ENCODE measurements around the gene RAB24.
"Not testable (repeated sequence)": the region's sequence is repeated elsewhere in the genome, so short reads cannot be mapped to it uniquely, and the experiment has no call there.

The RAB24 gene

DNA sequence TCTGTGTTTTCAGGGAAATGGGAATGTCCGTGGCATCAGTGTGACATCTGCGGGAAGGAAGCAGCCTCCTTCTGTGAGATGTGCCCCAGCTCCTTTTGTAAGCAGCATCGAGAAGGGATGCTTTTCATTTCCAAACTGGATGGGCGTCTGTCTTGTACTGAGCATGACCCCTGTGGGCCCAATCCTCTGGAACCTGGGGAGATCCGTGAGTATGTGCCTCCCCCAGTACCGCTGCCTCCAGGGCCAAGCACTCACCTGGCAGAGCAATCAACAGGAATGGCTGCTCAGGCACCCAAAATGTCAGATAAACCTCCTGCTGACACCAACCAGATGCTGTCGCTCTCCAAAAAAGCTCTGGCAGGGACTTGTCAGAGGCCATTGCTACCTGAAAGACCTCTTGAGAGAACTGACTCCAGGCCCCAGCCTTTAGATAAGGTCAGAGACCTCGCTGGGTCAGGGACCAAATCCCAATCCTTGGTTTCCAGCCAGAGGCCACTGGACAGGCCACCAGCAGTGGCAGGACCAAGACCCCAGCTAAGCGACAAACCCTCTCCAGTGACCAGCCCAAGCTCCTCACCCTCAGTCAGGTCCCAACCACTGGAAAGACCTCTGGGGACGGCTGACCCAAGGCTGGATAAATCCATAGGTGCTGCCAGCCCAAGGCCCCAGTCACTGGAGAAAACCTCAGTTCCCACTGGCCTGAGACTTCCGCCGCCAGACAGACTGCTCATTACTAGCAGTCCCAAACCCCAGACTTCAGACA is 9.5 kb downstream of the RAB24 start:
- DNase-seq, result no peak

GRCh38 chr5:177291735-177292134 is 11.8 kb downstream of the RAB24 start:
- DNase-seq, result no peak

- DNase-seq, result no peak
Observed at GRCh38 chr5:177290816-177291596, 12.5 kb downstream of the RAB24 start.

- no peak for DNase-seq
Observed at GRCh38 chr5:177288191-177288590, 15.3 kb downstream of the RAB24 start.

GRCh38 chr5:177276886-177277285 is 26.6 kb downstream of the RAB24 start:
- DNase-seq, result no peak

GRCh38 chr5:177275883-177276282 is 27.6 kb downstream of the RAB24 start:
- no peak for DNase-seq

- DNase-seq, result no peak
Observed at GRCh38 chr5:177271113-177271512, 32.4 kb downstream of the RAB24 start.

GRCh38 chr5:177270653-177271052 is 32.9 kb downstream of the RAB24 start:
- DNase-seq, result no peak

GRCh38 chr5:177269976-177270375 is 33.5 kb downstream of the RAB24 start:
- no peak for DNase-seq

- DNase-seq, result no peak
Observed at GRCh38 chr5:177269232-177269895, 34.2 kb downstream of the RAB24 start.

DNA sequence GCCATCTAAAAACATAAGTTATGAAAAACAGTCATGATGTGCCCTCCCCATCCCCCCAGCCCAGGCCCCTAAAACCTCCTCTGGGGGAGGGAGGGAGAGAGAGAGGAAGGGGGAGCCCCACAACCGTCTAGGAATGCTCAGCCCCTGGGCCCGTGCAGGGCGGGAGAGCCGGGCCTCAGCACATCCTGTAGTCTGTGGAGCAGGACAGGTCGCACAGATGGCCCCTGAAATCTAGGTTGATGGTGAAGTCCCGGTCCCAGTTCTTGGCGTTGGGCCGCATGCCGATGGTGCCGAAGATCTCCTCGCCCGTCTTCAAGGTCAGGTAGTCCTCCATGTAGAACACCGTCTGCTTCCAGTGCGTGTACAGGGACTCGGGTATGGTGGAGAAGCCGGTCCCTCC is 38.1 kb downstream of the RAB24 start:
- no peak for DNase-seq

- no peak for DNase-seq
Observed at GRCh38 chr5:177264178-177264577, 39.3 kb downstream of the RAB24 start.

DNA sequence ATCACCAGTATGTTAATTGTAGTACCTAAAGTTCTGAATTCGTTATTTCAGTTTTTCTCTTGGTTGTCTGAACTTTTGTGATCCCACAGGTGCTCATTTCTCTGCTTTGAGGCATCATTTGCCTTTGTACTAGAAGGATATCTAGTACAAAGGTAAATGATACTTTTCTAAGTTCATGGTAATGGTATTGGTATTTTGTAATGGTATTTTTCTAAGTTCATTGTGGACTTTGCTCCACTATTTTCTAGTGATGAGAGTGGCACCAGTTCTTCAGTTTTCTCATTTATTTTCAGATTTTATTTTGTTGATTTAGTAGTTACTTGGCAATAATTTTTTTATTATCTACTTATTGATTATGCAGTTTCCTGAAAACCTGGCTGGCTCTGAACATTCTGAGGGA is 42.0 kb downstream of the RAB24 start:
- DNase-seq, result no peak

GRCh38 chr5:177260961-177261360 is 42.6 kb downstream of the RAB24 start:
- no peak for DNase-seq

DNA sequence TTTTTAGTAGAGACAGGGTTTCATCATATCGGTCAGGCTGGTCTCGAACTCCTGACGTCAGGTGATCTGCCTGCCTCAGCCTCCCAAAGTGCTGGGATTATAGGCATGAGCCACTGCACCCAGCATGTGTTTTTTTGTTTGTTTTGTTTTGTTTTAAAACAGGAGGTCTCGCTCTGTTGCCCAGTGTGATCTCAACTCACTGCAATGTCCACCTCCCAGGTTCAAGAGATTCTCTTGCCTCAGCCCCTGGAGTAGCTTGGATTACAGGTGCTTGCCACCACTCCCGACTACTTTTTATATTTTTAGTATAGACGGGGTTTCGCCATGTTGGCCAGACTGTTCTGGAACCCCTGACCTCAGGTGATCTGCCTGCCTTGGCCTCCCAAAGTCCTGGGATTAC is 44.8 kb downstream of the RAB24 start:
- not testable (repeated sequence) for DNase-seq

DNA sequence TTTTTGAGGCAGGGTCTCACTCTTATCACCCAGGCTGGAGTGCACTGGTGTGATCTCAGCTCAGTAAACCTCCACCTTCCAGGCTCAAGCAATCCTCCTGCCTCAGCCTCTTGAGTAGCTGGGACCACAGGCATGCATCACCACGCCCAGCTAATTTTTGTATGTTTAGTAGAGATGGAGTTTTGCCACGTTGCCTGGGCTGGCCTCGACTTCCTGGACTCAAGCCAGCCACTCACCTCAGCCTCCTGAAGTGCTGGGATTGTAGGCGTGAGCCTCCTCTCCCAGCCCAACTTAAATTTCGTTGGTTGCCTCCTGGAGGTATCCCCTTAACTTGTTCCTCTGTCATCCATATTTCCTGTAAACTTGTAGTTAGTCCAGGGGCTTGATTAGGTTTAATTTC is 47.2 kb downstream of the RAB24 start:
- DNase-seq, result no peak

GRCh38 chr5:177253252-177253651 is 50.3 kb downstream of the RAB24 start:
- no peak for DNase-seq
